ENCODE data around the gene MYLK2.

MYLK2 gene

DNA sequence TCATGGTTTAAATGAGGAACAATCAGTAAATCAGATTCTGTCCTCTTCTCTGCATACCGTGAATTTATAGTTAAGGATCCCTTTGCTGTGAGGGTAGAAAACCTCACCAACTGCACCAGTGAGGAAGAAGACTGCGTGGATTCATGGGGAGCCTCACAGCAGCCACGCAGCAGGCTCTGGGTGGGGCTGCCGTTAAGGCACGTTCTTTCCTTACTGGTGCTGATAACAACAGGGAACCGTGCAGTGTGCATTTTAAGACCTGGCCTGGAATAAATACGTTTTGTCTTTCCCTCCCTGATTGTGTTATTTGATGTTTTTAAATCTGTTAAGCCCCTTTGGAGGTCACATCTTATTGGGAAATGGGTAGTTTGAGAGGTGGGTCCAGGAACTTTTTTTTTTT lies 17.6 kb upstream of the MYLK2 start:
- no peak overlapping the region for H3K4me3 ChIP-seq (replicated peaks; ENCODE audit: low read depth, low read length)
- H3K36me3 ChIP-seq (ENCODE audit: control insufficient read depth, insufficient read depth, low read length): peaks cover 22% of the 10 kb centered on the region
- TF ChIP-seq CTCF (IDR thresholded peaks at IDR 0.05; ENCODE audit: insufficient read depth, low read length, poor library complexity, severe bottlenecking): no peak
- H3K27me3 ChIP-seq (replicated peaks; ENCODE audit: control insufficient read depth, insufficient read depth, low read length): no peaks in the 10 kb centered on the region
- DNase-seq (ENCODE audit: extremely low read depth, insufficient read length): no peak

DNA sequence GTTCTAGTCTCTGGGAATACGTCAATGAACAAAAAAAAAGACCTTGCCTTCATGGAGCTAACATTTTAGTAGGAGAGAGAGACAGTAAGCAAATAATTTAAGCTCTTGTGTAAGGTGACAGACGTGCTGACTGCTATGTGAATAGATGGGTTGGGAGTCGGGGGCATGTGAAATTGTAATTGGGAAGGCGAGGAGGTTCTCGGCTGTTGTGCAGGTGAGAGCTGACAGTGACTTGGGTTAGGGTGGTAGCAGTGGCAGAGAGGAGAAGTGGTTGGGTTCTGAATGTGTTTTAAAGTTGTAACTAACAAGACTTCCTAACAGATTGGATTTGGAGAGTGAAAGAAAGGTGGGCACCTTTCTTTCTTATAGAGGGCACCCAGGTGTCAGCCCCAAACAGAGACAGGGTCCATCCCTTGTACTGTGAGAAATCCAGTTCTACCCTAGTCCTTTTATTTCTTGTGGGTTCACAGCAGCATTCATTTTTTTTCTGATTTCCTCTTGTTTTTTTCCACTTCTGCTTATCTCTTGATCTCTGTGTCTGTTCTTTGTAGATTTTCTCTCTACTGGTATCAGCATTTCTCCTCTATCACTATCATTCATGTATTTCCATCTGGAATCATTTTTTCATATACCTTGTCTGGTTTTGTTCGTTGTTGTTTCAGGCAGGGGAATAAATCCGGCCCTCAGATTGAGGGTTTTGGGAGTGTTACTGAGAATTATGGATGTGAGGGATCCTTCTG lies 15.4 kb upstream of the MYLK2 start:
- Histone ChIP-seq H3K36me3 (ENCODE audit: control insufficient read depth, insufficient read depth, low read length) (peaks cover 11% of the 10 kb centered on the region), H3K27me3 (replicated peaks; ENCODE audit: control insufficient read depth, insufficient read depth, low read length) (no peaks in the 10 kb centered on the region), H3K4me3 (replicated peaks; ENCODE audit: low read depth, low read length) (no peak overlapping the region)
- no peak for DNase-seq (ENCODE audit: extremely low read depth, insufficient read length)
- TF ChIP-seq CTCF (IDR thresholded peaks at IDR 0.05; ENCODE audit: insufficient read depth, low read length, poor library complexity, severe bottlenecking): no peak

DNA sequence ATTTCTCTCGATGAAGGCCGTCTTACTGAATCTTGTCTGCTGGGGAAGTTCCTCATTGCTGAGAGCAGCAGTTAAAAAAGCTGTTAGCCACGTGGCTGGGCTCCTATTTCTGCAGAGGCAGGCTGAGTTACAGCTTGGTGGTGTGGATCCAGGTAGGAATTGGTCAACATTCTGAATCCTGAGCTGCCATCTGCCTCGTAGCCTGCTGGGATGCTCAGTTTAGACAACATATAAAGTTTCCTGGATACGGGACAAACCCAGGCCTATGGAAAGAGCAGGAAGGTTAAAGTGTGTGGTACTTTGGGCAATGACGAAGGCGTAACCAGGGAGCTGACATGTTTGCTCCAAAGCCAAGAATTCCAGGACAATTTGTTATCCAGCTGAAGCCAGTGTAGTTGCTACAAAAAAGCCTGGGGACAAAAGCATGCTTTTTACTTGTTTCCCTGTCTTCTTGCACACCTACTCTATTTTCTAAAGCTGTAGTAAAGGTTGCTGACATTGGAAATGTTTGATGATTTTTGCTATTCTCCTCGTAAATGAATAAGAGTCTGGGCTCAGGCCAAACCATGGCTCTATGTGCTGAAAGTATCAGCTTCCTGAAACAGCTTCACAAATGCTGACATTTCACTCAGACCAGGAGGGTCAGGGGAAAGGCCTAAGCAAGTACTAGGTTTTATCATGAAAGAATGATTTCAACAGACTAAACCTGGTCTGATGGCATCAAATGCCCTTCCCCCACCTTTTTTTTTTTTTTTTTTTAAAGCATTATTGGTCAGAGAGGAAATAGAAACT lies 12.4 kb upstream of the MYLK2 start:
- Histone ChIP-seq H3K27me3 (replicated peaks; ENCODE audit: control insufficient read depth, insufficient read depth, low read length) (no peaks in the 10 kb centered on the region), H3K36me3 (ENCODE audit: control insufficient read depth, insufficient read depth, low read length) (peaks cover 4% of the 10 kb centered on the region), H3K4me3 (replicated peaks; ENCODE audit: low read depth, low read length) (no peak overlapping the region)
- no peak for TF ChIP-seq CTCF (IDR thresholded peaks at IDR 0.05; ENCODE audit: insufficient read depth, low read length, poor library complexity, severe bottlenecking)
- no peak for DNase-seq (ENCODE audit: extremely low read depth, insufficient read length)

DNA sequence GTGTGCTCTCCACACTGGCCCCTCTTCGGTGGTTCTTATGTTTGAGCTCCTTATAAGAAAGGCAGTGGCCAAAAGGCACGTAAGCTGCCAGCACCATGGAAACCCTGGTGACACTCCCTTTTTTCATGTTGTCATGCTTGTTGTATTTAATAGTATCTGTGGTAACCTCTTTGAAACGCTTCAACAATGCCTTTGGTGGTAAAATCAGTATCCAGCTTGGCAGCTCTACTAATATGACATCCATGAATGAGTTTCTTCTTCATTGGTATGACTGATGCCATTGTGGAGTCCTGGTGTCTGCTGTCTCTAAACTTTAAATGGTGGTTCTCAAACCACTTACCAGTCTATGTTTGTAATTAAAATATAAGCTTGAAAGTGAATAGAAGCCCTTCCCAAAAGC lies 10.7 kb upstream of the MYLK2 start:
- DNase-seq (ENCODE audit: extremely low read depth, insufficient read length): no peak
- TF ChIP-seq CTCF (IDR thresholded peaks at IDR 0.05; ENCODE audit: insufficient read depth, low read length, poor library complexity, severe bottlenecking): no peak
- Histone ChIP-seq H3K4me3 (replicated peaks; ENCODE audit: low read depth, low read length) (no peak overlapping the region), H3K27me3 (replicated peaks; ENCODE audit: control insufficient read depth, insufficient read depth, low read length) (no peaks in the 10 kb centered on the region), H3K36me3 (ENCODE audit: control insufficient read depth, insufficient read depth, low read length) (peaks cover 1% of the 10 kb centered on the region; the same call in 1 of the 2 replicates)

DNA sequence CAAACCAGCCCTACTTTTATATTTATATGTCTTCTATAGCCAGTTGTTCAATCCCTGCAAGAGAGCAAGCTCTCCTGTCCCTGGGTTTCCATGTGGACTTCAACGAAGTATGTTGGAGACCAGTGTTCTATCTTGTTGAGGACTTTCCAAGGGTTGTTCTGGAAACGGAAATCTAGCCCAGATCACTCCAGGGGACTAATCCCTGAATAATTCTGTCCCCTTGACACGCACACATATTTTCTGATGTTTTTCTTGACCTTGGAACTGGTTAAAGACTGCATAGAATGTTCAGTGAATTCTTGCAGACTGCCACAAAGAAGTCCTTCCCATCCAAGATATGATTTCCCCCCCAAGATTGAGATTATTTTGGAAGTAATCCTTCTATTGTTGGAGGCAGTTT lies 9.5 kb upstream of the MYLK2 start:
- Histone ChIP-seq H3K36me3 (ENCODE audit: control insufficient read depth, insufficient read depth, low read length) (no peaks in the 10 kb centered on the region; the same call in 1 of the 2 replicates), H3K27me3 (replicated peaks; ENCODE audit: control insufficient read depth, insufficient read depth, low read length) (no peaks in the 10 kb centered on the region), H3K4me3 (replicated peaks; ENCODE audit: low read depth, low read length) (no peak overlapping the region)
- no peak for TF ChIP-seq CTCF (IDR thresholded peaks at IDR 0.05; ENCODE audit: insufficient read depth, low read length, poor library complexity, severe bottlenecking)
- DNase-seq (ENCODE audit: extremely low read depth, insufficient read length): no peak

All from GM06990 (cell line).